Head of caudate nucleus (tissue), 42 donors: ENCODE results near the gene PTX3.

Source experiments
- DNase-seq, 42 donors: peaks; one replicate each; pipeline versions ENCODE4 v3.0.0 to v3.0.0-alpha.2; 2020 to 2021; ENCODE audit warnings: mixed read lengths in 7 of 42
- intact Hi-C: fragments of 100-400 bp; cut with DNase I; formaldehyde crosslinking; loops from one replicate; pipeline ENCODE4 v1.15.0; 2022

PTX3 gene

GRCh38 chr3:157436583-157437291 lies at the start of gene PTX3:
Gene PTX3 (plus strand): TSS chr3:157436850. CDS start chr3:157436934, 84 bp downstream.
- intact Hi-C loops: no loop called here
- DNase-seq: peak in 20 of 42 donors; percentile 4 to 61 (median 16)

DNA sequence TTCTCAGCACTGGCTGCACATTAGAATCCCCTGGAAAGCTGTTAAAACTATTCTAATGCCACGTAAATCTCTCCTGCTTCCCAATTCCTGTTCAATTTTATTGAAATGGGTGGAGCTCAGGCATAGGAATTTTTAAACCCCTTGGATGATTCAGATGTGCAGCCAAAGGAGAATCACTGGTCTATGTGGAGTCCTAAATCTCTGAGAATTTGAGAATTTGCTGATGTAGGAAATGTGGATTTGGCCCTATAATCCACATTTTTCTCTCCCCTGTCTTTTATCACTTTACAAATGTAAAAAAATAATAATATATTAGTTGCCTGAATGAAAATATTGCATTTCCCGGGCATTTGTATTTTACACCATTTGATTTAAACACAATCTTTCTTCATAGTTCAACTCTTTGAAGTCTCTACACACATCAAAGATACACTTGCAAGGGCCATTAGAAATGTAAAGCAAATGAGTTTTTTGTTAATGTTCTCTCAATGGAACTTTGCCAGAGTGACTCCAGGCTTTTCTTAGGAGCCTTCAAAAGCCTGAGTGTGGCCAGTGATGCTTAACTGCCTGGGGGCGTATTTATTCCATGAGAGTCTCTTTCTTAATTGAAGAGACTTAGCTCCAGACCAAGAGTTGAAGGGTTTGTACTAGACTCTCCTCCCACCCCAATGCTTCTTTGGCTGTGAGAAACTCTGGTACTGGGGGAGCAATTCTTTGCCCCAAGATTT lies 48.8 kb upstream of the PTX3 start:
- intact Hi-C loops: no loop called here
- no peak for DNase-seq

GRCh38 chr3:157388976-157389375 lies 47.7 kb upstream of the PTX3 start:
- DNase-seq: no peak
- intact Hi-C loops: no loop called here

DNA sequence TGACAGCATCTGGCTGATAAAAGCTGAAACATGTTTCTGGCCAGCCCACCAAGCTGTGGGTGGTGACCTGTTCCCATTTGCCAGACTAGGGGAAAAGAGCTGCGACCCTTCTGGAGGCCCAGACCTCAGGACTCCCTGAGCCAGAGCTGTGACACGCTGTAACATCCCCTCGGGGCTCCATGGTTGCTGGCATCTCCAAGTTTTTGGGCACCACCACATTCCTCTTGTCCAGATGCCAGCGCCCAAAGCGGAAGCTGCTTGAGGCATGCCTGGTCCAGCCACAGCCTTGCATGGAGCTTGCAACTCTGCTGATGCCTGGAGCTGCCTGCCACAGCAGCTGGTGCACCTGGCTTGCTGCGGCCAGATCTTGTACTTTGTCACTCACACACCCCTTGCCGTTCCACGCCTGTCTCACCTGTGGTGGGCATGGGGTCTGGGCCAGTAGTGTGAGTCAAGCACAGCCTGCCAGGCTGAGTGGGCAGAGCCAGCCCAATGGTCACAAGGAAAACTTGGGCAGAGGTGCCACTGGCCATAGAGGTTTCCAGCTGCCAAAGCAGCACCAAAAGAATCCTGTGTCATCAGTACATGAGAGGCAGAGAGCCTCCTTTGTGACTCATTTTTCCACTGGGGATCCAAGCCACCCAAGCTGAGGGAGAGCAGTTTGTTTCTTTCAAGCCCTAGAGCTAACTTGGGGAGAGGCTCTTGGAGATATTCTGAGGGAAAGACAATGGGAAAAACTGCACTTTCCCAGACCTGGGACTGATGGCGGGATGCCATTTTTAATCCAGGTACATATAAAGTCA lies 45.7 kb upstream of the PTX3 start:
- intact Hi-C loops: no loop called here
- no peak for DNase-seq

DNA sequence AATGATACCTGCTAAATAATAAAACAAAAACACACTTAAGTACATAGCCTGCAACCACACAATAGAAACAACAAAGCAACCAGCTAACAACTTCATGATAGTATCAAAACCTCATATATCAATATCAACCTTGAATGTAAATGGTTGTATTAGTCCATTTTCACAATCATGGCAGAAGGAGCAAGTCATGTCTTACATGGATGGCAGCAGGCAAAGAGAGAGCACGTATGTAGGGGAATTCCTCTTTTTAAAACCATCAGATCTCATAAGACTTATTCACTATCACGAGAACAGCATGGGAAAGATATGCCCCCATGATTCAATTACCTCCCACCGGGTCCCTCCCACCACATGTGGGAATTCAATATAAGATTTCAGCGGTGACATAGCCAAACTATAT lies 44.5 kb upstream of the PTX3 start:
- intact Hi-C loops: no loop called here
- DNase-seq: no peak

DNA sequence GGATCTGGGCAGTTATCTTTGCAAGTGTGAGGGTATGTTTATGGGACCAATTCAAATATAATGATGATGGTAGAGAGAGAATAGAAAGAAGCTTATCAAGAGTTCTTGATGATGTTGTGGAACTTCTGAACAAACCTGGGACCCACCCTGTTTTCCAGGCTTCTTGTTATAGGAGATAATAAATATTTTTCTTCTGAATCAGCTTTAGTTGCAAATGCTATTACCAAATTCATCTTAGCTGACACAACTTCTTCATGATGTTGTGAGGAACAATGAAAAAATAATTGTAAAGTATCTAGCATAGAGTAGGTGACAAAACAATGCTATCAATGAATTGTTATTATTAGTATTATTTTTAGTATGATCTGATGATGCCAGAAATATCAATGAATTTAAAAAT lies 43.5 kb upstream of the PTX3 start:
- no peak for DNase-seq
- intact Hi-C loops: no loop called here

- DNase-seq: peak in 5 of 42 donors; percentile 7 to 28 (median 16)
- intact Hi-C loops: no loop called here
Observed at GRCh38 chr3:157394411-157394810, 42.2 kb upstream of the PTX3 start.

- intact Hi-C loops: no loop called here
- no peak for DNase-seq
Observed at GRCh38 chr3:157398598-157398997, 38.1 kb upstream of the PTX3 start.

DNA sequence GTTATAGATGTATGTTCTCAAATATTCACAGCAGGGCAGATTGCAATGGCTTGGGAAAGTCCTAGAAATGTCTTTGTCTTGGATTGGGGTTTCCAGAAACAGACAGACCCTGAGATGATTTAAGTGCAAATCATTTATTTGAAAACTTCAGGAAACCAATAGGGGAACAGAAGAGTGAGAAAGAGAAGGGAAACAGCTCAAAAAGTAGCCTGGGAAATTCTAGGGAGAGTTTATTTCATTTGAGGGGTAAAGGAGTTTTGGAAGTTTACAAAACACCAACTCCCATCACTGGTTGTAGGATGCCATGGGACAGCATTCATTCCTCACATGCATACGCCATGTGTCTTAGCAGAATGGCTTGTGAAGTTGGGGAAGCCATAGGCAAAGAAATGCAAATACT lies 32.3 kb upstream of the PTX3 start:
- intact Hi-C loops: no loop called here
- no peak for DNase-seq

GRCh38 chr3:157405457-157405856 lies 31.2 kb upstream of the PTX3 start:
- intact Hi-C loops: no loop called here
- no peak for DNase-seq

DNA sequence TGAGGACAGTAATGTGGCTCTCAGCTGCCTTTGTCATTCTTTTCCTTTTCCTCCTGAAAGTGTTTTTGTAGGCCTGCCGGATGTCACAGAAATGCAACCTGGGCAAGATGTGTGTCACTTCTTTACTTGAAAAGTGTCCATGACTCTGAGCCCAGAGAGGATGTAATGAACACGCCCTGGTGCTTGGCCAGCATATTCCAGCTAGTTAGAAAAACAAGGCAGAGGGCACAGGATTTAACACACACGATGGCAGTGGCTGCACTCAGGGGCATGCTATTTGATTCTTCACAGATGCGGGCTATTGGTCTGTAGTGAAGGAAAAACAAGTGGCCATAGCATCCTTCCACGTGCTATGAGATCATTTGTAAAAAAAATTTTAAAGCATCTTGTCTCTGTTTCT lies 30.3 kb upstream of the PTX3 start:
- intact Hi-C loops: no loop called here
- DNase-seq: no peak

GRCh38 chr3:157407769-157408168 lies 28.9 kb upstream of the PTX3 start:
- intact Hi-C loops: no loop called here
- DNase-seq: no peak

DNA sequence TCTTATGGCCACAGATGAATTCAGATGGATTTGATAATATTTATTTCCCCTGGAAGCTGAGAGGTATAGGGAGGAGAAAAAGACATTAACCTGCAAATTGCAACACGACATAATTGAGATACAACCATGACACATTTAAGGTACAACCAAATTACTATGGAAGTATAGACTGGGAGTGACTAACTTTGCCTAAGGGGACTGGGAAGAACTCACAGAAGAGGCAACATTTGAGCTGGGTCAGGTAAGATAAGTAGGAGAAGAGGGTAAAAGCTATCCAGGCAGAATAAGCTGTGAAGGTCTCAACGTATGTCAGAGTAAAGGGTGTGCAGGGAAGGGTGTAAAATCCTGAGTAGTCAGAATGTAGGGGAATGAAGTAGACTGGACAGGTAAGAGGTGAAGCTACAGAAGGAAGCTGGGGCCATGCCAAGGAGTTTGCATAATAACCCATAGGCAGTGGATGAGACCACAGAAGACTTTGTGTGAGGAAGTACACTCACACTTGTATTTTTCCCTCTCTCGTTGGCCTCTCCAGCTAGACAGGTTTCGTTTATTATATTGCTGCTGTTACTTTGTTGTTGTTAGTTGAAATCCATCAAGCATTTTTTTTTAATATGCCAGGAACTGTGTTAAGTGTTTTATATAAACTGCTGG lies 28.0 kb upstream of the PTX3 start:
- intact Hi-C loops: no loop called here
- no peak for DNase-seq

DNA sequence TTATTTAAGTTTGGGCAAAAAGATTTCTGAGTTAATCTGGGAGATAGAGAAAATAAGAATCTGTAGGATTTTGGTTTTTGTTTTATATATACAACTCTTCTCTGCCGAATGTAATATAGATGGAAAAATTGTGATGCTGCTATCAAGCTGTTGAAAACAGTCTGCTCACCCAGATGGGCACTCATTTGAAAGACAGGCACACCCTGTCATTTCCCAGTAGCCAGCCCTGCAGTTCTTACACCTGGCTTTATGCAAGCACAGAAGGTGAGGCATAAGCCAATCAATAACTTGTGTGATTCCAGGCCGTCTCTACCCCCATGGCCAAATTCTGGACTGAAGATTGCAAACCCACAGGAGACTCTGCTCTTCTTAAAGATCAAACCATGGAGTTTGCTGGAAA lies 27.1 kb upstream of the PTX3 start:
- intact Hi-C loops: no loop called here
- no peak for DNase-seq

- intact Hi-C loops: no loop called here
- DNase-seq: no peak
Observed at GRCh38 chr3:157410945-157411344, 25.7 kb upstream of the PTX3 start.

- no peak for DNase-seq
Observed at GRCh38 chr3:157412323-157412855, 24.3 kb upstream of the PTX3 start.

GRCh38 chr3:157414861-157415260 lies 21.8 kb upstream of the PTX3 start:
- intact Hi-C loops: no loop called here
- DNase-seq: no peak

More at GRCh38 chr3:157412323-157412855, 24.3 kb upstream of the PTX3 start:
- intact Hi-C loops: no loop called here

GRCh38 chr3:157416347-157417087 lies 20.1 kb upstream of the PTX3 start:
- no peak for DNase-seq
- intact Hi-C loops: no loop called here

DNA sequence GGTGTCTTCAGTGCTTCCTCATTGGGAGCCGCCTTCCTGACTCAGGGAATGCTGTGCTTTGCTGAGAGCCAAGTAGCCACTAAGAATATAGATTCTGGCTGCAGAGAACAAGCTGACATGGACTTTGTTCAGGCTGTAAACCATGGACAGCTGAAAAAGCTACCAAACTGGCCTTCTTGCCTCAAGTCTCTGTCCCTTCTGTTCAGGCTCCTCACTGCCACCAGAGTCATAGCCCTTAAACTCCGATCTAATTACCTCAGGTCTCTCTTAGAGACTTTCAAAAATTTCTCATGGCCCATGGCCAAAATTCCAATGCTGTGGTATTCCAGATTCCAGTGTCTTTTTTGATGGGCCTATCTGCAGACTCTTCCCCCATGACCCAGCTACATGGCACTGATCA lies 19.4 kb upstream of the PTX3 start:
- no peak for DNase-seq
- intact Hi-C loops: no loop called here
